Colon (tissue), 2 donors: Measurements from ENCODE around the gene SLC1A2.
"Not testable (repeated sequence)": the region's sequence is repeated elsewhere in the genome, so short reads cannot be mapped to it uniquely, and the experiment has no call there.

Experiments
- FAIRE-seq: peaks from 2 replicates; lab custom pipeline; 2012; peaks lifted over from hg19 to GRCh38; lab: Jason Lieb, UNC
- donor health status: control.
- donor health status: control.

Gene SLC1A2

DNA sequence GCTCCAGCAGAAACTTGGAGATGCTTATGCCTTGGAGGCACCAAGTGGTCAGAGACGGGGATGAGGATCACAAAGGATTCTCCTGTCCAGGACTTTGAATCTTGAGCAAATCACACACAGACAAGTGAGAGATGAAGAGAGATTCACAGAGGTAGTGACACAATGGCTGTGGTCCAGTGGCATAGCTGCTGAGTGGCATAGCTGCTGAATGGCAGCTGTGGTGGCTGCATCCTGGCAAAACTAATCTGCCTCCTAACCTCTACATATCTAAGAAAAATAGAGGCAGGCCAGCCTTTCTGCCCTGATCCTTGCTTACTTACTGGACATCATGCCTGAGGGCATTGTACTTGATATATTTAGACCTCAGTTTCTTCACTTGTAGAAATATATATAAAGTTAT lies 177.8 kb downstream of the SLC1A2 start:
- no peak for FAIRE-seq

DNA sequence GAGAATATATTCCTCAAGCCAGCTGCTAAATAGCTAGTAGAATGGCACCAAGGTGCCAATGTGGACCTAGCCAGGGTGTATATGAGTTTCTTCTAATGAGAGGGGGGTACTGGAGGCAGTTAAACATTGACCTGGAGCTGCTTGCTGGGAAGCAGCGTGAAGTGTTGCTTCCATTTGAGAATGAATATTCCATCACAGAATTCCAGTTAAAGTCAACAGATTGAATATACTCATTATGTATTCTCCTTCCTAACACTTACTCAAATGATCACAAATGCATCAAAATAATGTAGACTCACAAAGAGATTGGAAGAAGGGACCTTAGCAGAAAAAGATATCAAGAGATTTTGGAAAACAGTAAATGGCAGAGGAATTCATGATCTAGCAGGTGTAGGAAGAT lies 178.3 kb downstream of the SLC1A2 start:
- no peak for FAIRE-seq

DNA sequence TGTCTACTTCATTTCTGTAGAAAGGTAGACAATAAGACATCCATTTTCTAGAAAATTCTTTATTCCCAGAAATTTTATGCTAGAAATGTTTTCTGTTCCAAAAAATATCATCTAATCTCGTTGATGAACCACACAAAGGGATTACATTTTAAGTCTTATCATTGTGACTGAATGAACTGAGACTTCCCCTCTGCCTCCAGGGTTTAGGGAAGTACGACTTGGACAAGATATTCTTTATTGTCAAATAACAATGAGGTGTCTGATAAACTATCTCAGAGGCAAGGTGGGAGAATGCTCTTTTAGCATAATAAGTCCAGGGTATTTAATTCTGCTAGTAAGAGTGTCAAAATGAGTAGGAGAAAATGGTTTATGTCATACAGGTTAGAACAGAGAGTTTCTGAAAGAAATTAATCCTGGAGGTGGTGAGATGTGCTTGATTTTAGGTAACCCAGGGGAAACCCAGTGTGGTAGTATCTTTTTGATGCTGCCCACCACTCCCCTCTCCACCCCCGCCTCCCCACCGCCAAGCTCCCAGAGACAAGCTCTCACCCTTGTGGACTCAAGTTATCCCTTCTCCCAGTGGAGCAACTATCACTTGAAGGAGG lies 179.8 kb downstream of the SLC1A2 start:
- no peak for FAIRE-seq

DNA sequence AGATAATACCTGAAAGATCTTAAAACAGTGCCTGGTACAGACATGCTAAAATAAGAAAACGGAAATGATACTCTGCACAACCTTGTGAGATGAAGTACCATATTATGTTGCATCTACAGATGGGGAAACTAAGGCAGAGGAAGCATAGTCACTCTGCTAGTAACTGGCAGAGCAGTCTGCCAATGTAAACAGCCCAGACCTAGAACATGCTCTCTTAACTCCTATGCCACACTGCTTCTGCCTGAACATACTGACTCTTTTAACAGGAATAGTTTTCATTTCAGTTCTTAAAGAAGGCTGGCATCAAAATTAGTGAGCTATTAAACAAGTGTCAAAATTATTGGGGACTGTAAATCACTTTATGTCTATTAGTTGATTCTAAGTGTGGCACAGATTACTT lies 180.5 kb downstream of the SLC1A2 start:
- FAIRE-seq = no peak

DNA sequence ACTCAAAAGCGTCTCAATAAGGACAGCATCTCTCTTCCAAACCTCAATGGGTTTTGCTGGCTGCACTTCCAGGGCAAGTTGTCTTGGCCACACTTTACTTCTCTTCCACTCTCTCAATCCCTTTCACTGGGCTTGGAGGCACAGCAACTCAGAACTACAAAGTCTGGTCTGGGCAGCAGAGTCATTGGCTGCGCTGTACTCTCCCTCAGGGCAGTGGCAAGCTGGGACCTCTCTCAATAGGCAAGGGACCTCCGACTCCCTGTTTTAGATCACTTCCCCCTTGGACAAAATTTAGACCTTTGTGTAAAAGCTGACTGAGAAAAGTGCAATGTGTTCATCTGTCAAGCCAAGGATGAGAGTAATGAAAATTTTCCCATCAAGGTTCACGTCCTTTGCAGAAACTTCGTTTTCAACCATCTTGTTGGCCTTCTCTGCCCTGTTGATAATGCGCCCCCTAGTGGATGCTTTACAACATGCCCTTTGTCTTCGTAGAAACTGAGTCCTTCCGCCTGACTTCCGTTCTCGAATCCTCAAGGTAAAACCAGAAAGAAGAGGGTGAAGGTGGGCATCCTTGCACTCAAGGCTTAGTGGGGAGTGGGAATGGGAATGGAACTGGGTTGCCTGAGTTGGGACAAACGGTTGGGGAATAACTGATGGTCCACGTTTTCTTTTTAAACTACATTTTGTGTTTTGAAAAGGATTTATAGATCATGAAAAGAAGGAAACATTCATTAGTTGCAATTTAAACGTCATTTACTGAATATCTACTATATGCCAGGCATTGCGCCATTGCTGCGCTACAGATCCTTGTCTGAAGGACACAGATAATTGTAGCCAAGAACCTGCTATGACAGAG lies 181.3 kb downstream of the SLC1A2 start:
- FAIRE-seq = no peak

DNA sequence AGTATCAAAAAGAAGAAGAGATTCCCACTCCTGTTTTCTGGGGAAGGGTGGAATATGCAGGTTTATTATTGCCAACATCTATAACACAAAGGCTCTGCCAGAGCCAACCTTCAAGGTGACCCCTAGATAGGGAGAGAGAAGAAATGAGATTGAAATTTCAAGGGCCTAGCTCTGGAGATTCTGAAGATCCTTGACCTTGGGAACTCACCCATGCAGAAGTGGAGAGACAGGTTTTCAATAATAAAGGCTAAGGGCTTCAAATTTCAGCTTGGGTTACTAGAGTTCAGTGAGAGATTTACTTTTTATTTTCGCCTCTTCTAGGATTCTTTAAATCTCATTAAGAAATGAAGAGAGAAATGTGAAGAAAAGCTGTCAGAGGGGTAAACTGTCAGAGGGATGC lies 182.0 kb downstream of the SLC1A2 start:
- FAIRE-seq = no peak

DNA sequence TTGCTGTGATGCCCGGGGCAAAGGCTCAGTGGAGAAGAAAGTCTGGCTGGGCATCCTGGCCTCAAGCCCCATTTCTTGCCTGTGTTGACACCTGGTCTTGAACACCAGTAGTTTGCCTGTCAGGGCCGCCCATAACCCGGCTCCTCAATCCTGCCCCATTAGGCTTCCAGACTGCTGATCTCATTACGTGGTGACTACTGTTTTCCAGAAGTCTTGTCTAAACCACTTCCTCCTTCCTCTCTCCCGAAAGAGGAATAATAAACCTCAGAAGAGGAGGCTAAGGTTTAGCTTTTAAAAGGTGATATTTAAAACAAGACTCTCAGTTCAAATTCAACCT lies 182.7 kb downstream of the SLC1A2 start:
- no peak for FAIRE-seq

DNA sequence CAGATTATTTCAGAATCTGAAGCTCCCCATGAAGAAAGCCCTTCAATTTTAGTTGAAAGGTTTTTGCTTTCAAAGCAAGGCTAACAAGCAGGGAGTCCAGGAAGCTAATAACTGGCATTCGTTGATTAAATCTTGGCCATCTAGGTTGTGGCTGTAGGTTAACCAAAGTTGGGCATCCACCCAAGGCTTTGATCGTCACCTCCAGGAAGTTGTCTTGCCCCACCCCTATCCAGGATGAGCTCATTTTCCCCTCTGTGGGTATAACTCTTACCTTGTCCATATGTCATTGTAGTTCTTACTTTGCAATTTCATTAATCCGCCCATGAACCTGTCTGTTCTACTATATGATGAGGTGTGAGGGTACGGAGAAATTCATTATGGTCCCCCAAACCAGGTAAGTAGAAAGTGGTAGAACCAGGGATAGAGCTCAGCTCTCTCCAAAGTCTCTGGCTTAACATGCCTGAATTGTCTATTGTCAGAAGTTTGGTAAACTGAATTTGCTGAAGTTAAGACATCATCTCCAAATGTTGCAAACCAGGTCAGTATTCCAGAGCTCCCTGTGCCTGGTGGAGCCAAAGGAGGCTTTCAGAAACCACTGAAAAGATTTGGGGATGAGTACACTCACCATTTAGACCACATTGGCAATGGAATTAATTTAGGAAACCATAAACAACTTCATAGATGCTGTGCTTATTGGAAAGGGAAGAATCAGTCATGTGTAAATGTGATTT lies 183.3 kb downstream of the SLC1A2 start:
- FAIRE-seq = no peak

DNA sequence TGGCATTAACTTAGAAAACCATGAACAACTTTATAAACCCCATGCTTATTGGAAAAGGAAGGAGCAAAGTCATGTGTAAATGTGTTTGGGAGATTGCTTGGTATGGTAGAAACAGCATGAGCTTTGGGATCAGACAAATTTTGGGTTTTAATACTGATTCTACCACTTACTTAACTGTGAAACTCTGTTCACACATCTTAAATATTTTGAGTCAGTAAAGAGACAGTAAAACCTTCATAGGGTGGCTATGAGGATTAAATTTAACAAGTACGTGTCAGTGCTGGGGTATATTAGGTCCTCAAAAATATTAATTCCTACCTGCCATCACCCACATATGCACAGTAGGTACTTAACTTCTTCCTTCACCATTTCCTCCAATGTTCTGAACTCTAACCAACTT lies 183.9 kb downstream of the SLC1A2 start:
- no peak for FAIRE-seq

DNA sequence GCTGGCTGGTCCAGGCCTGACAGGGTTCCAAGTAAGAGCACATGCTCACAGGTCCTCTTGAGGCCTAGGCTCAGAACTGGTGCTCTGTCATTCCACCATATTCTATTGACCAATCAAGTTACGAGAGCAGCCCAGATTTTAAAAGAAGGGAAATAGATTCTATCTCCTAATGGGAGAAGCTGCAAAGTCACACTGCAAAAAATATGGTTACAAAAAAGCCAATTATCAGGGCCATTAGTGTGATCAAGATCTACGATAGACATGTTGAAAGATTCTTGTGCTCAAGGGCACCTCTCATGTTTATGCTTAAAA lies 184.2 kb downstream of the SLC1A2 start:
- no peak for FAIRE-seq

DNA sequence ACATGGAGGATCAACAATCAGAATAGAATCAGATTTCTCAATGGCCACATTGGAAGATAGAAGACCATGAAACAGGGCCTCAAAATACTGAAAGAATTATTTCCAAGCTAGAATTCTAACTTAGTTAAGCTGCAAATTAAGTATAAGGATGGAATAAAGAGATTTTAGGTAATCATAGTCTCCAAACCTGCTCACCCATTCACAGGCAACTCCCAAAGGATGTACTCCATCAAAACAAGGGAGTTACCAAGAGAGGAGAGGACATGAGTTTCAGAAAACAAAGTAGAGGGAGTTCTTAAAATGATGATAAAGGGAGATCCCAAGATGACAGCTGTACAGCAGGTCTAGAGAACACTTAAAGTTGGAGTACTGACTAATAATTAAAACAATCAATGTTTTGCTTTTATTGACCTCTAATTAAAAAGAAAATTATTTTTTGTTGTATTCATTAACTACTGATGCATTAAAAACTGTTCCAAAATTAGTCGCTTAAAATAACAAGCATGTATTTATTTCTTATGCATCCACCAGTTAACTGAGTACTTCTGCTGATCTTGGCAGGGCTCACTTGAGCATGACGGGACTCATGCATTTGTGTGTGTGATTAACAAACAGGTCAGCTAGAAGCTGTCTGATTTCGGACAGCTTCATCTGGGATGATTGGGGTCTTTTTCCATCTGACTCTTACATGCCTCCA lies 184.8 kb downstream of the SLC1A2 start:
- no peak for FAIRE-seq

DNA sequence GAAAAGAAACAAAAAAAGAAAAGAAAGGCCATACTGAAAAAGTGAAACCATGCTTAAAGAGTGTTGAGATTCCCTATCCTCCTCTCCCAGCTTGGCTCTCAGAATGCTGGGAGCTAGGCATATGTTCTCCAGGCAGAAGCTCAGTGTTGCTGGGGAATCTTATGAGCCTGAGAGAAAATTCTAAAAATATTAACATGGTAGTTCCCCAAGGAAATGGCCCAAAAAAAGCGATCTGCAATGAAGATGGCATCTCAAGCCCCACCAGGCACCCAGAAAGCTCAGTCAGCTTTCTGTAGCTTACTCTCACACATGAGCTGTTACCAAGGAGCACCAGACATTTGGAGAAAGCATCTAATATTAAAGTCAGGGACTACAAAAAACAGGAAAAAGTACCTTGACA lies 185.8 kb downstream of the SLC1A2 start:
- no peak for FAIRE-seq

DNA sequence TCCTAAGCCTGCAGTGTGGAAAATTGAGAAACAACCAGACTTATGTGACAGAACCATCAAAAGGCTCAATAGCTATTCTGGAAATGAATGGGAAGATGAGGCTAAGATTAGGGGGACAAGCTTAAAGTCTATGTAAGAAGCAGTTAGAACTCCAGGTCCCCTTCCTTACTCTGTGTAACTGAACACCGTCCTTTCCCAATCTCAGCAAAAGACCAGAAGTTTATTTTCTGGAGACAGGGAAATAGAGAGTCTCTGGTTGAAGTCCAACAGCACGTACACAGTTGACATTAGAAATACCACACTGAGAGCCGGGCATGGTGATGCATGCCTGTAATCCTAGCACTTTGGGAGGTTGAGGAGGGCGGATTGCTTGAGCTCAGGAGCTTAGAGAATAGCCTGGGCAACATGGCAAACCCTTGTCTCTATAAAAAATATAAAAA lies 186.4 kb downstream of the SLC1A2 start:
- FAIRE-seq = no peak

DNA sequence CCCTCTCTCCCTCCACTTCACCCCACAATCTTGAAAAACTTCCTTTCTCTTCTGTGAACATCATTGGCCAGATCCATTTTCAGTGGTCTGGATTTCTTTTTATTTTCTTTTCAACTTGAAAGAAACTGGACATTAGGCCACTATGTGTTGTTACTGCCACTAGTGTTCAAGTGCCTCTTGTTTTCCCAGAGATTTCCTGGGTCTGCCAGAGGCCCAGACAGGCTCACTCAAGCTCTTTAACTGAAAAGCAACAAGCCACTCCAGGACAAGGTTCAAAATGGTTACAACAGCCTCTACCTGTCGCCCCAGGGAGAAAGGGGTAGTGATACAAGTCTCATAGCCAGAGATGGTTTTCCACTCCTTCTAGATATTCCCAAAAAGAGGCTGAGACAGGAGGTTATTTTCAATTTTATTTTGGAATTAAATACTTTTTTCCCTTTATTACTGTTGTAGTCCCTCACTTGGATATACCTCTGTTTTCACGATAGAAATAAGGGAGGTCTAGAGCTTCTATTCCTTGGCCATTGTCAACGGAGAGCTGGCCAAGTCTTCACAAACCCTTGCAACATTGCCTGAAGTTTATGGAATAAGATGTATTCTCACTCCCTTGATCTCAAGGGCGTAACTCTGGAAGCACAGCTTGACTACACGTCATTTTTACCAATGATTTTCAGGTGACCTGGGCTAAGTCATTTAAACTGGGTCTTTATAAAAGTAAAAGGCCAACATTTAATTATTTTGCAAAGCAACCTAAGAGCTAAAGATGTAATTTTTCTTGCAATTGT lies 188.1 kb downstream of the SLC1A2 start:
- no peak for FAIRE-seq

DNA sequence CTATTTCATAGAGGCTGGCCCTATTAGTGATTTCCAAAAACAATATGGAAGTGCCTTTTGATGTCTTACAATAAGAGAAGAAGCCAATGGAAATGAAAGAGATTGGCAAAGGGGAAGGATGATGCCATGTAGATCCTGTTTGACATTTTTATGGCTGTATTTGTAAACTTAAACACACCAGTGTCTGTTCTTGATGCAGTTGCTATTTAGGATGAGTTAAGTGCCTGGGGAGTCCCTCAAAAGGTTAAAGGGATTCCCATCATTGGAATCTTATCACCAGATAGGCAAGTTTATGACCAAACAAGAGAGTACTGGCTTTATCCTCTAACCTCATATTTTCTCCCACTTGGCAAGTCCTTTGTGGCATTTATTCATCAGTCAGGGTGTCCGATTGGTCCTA lies 189.0 kb downstream of the SLC1A2 start:
- FAIRE-seq = no peak

DNA sequence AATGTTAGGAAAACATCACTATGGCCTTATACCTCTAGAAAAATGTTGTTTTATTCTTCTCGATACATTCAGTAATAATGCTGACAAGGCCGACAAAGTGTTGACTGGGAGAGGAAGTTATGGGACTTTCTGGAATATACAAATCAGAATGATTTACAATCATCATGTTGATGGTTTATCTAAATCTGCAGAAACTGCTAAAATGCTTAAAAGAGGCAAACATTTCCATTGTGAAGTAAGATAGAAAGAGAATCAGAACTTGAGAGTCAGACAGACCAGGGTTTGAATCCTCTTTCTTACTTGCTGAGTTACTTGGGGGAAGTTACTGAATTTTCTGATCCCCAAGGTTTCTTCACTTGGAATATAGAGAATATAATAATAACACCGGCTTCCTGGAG lies 191.0 kb downstream of the SLC1A2 start:
- no peak for FAIRE-seq

DNA sequence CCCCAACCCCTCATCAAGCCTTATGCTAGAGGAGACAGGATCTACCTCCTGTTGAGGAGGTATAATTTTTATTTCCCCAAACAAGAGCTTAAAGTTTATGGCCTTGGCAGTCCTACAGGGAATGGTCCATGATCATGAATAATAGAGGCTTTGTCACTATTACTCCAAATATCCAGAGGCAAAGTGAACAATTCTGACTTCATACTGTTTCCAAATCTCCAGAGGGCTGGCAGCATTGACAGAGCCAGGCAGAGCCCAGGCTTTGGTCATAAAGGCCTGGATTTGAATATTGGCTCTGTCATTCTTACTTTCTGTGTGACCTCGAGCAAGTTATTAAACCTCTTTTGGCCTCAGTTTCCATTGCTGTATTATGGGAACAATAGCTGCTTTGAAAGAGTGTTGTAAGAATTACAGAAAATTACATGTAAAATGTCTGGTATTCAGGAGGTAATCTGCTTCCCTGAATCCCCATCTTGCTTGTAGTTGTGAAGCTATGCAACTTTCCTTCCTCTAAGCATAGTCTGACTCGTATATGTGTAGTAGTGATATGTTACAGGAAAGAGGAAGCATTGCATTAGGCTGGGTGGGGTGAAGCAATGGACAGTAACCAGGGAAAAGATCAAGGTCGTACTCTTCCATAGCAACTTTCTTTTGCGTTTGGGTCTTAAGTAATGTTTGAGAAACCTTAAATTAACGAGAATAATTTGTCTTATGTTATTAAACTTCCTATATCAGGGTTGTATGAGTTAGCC lies 191.6 kb downstream of the SLC1A2 start:
- no peak for FAIRE-seq

DNA sequence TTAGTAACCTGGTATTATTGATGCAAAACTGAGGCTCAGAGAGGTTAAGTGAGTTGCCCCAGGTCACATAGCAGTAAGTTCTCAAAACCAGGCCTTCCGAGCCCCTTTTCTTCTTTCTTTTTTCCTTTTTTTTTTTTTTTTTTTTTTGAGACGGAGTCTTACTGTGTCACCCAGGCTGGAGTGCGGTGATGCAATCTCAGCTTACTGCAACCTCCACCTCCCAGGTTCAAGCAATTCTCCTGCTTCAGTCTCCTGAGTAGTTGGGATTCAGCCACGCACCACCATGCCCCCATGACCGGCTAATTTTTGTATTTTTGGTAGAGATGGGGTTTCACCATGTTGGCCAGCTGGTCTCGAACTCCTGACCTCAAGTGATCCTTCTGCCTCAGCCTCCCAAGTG lies 192.6 kb downstream of the SLC1A2 start:
- FAIRE-seq = not testable (repeated sequence)

DNA sequence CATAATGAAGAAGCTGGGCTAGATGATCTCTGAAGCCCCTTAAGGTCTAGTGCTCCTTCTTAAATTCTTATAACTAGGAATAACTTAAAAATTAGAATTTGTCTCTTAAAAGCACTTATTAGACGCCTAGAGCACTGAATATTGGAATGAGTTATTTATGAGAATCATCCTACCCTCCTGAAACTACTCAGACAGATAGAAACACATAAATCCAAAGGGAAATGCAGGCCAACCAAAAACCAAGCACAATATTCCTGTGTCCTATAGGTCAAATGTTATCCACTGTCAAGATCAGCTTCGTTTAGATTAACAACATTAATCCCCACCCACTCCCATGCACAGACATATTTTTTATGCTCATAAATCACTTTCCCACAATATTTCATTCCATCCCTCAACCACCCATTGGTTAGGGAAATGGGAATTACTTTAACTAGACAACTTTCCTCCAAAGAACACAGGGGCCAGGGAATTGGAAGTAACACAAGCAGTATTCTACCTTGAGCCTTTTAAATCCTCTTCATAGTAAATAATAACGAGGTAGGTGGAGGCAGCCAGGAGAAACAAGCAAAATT lies 193.3 kb downstream of the SLC1A2 start:
- FAIRE-seq = no peak

DNA sequence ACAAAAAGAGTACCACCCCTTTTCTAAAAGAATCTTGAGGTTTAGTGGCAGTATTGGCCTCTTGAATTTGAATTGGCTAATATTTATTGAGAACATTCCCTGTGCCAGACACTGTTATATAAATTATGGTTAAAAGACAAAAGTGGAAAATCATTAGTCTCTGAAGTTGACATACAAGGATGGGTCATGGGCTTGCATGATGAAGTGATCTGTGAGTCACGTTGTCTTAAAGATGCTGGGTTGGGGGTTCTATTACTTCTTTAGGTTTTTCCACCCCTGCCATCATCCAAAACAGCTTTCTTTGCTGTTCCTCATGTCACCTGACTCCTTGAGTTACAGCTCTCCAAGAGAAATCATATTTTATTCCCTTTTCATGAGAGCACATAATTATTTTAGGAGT lies 195.4 kb downstream of the SLC1A2 start:
- FAIRE-seq = no peak

DNA sequence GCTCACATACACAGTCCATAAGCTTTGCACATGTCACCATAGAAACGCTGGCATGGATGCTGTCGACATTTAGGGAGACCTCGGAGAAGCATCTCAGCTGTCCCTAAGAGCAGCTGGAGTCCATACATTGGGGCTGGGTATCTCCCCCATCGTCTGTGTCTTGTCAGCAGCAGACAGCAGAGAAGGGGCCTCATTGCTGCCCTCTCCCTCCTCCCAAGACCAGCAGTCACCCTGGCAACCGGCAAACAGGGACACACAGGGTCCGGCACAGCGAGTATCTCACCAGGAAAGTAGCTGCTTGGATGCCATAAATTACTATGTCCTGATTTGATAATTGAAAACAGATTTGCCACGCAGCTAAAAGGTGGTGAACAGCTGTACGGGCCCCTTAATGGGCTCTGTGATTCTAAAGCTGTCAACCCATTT lies 196.0 kb downstream of the SLC1A2 start:
- FAIRE-seq = no peak
